B cell (primary cell): ENCODE data around the gene HNRNPC. TPM values are rescaled to one million over a fixed set of nuclear protein-coding genes. Genes with fewer than 3 reads are reported as not detected.
A peak's percentile ranks its signal among the peaks of the same experiment; 100 is the strongest.

ENCODE experiments used
- ATAC-seq: fragments of 200-7000 bp; cut with Tn5 transposase; one replicate; pipeline ENCODE4 v1.10.0; 2021; ENCODE audit warnings: low read depth, mild to moderate bottlenecking, moderate number of reproducible peaks, moderate library complexity
- CTCF ChIA-PET: fragments of 350-600 bp; sonication (Branson Sonifier 250); formaldehyde crosslinking; loops from one replicate; lab custom pipeline; 2021; ENCODE audit warnings: antibody characterized with exemption, inconsistent platforms; lab: Charles Lee
- POLR2A ChIA-PET: fragments of 350-600 bp; sonication (Branson Sonifier 250); formaldehyde crosslinking; loops from one replicate; lab custom pipeline; 2021; ENCODE audit warnings: antibody characterized with exemption; lab: Charles Lee
- DNase-seq: peaks from one replicate; pipeline ENCODE4 v3.0.0; 2013
- H2AFZ ChIP-seq: 2 replicates; pipeline ENCODE4 v1.6.1; 2012; ENCODE audit warnings: mild to moderate bottlenecking, low read depth, low read length; ENCODE audit not compliant: insufficient read depth, poor library complexity, severe bottlenecking
- H3K27ac ChIP-seq, 2 donors: 1 replicate in 1 of 2; 2 replicates in 1 of 2; pipeline ENCODE4 v1.5.1; 2012 to 2013; ENCODE audit warnings: low read length in 2 of 2, mild to moderate bottlenecking in 2 of 2, moderate library complexity in 1 of 2
- H3K27me3 ChIP-seq, 4 experiments: fragments of 200-600 bp in 1 of 4; sonication (generic) in 1 of 4; replicated peaks in 1 of 4; 1 replicate in 2 of 4; 2 replicates in 2 of 4; pipeline versions ENCODE4 v1.6.1 to v1.7.0; 2013 to 2016; ENCODE audit warnings: low read length in 3 of 4, mild to moderate bottlenecking in 2 of 4, mixed read lengths in 1 of 4, moderate library complexity in 1 of 4; ENCODE audit not compliant: insufficient read depth in 4 of 4, control insufficient read depth in 3 of 4; ENCODE audit errors: control extremely low read depth in 1 of 4
- H3K36me3 ChIP-seq, 2 experiments: replicated peaks in 1 of 2; 1 replicate in 1 of 2; 2 replicates in 1 of 2; pipeline versions ENCODE4 v1.6.1 to v1.7.1; 2013; ENCODE audit warnings: low read length in 1 of 2; ENCODE audit not compliant: insufficient read depth in 2 of 2, control insufficient read depth in 1 of 2; ENCODE audit errors: control extremely low read depth in 1 of 2, extremely low read depth in 1 of 2
- H3K4me1 ChIP-seq, 2 donors: fragments of 200-600 bp in 1 of 2; sonication (generic) in 1 of 2; 1 replicate in 1 of 2; 2 replicates in 1 of 2; pipeline versions ENCODE4 v1.5.1 to v1.6.1; 2013 to 2017; ENCODE audit warnings: low read length in 2 of 2; ENCODE audit not compliant: control insufficient read depth in 2 of 2, insufficient read depth in 2 of 2
- H3K4me2 ChIP-seq: replicated peaks from 2 replicates; pipeline ENCODE3; 2012; ENCODE audit warnings: mild to moderate bottlenecking, low read depth, low read length; ENCODE audit not compliant: poor library complexity, severe bottlenecking
- H3K4me3 ChIP-seq, 5 experiments: fragments of 200-600 bp in 1 of 5; sonication (generic) in 1 of 5; 1 replicate in 3 of 5; 2 replicates in 2 of 5; pipeline versions ENCODE4 v1.5.1 to v1.7.0; 2011 to 2016; ENCODE audit warnings: low read length in 4 of 5, mild to moderate bottlenecking in 4 of 5, low read depth in 2 of 5, control low read depth in 1 of 5, moderate library complexity in 1 of 5; ENCODE audit not compliant: insufficient read depth in 1 of 5; ENCODE audit errors: control extremely low read depth in 1 of 5, extremely low read depth in 1 of 5
- H3K79me2 ChIP-seq: fragments of 200-600 bp; sonication (generic); one replicate; pipeline ENCODE4 v1.6.0; 2016; ENCODE audit warnings: low read length; ENCODE audit not compliant: control insufficient read depth, insufficient read depth
- H3K9ac ChIP-seq: fragments of 200-600 bp; sonication (generic); 2 replicates; pipeline ENCODE4 v1.6.1; 2017; ENCODE audit warnings: mild to moderate bottlenecking, low read length, moderate library complexity
- H3K9me3 ChIP-seq, 3 donors: one replicate each; pipeline versions ENCODE4 v1.6.1 to v1.7.1; 2013; ENCODE audit warnings: low read length in 2 of 3; ENCODE audit not compliant: control insufficient read depth in 2 of 3, insufficient read depth in 1 of 3; ENCODE audit errors: control extremely low read depth in 1 of 3
- H4K20me1 ChIP-seq: 2 replicates; pipeline ENCODE4 v1.6.0; 2012; ENCODE audit warnings: mild to moderate bottlenecking, low read length; ENCODE audit not compliant: insufficient read depth, control insufficient read depth, poor library complexity, severe bottlenecking
- H3K27ac Mint-ChIP-seq: one replicate; pipeline ENCODE4 v1.8.0; 2021; ENCODE audit warnings: mixed read lengths
- H3K27me3 Mint-ChIP-seq: one replicate; pipeline ENCODE4 v1.8.0; 2021; ENCODE audit warnings: mixed read lengths
- H3K4me1 Mint-ChIP-seq: one replicate; pipeline ENCODE4 v1.8.0; 2021; ENCODE audit warnings: mixed read lengths
- H3K4me3 Mint-ChIP-seq: one replicate; pipeline ENCODE4 v1.8.0; 2021; ENCODE audit warnings: mixed read lengths
- H3K9me3 Mint-ChIP-seq: one replicate; pipeline ENCODE4 v1.8.0; 2022; ENCODE audit warnings: mixed read lengths; ENCODE audit not compliant: insufficient read depth
- CTCF ChIP-seq: fragments of 200-600 bp; IDR thresholded peaks from one replicate; pipeline ENCODE4 v1.8.0; 2022; ENCODE audit warnings: antibody characterized with exemption, mild to moderate bottlenecking
- EZH2 ChIP-seq: IDR thresholded peaks from 2 replicates; pipeline ENCODE4 v1.6.1; 2012; ENCODE audit warnings: borderline replicate concordance, low read depth, mild to moderate bottlenecking, moderate library complexity, low read length; ENCODE audit not compliant: insufficient read depth, poor library complexity, severe bottlenecking
- WGBS: methylation state at CpG from one replicate; pipeline ENCODE4 v1.1.5; 2013; ENCODE audit warnings: missing lambda C conversion rate; ENCODE audit not compliant: insufficient coverage; 5-methylcytosine and 5-hydroxymethylcytosine counted together
- intact Hi-C: fragments of 100-400 bp; cut with micrococcal nuclease; formaldehyde crosslinking; loops from one replicate; pipeline ENCODE4 v1.10.0; 2022
- polyA plus RNA-seq: library from polyadenylated mRNA; depleted of rRNA; stranded (reverse); fragments of >200 nt; gene quantifications from 2 replicates; pipeline ENCODE4 v1.2.3, GENCODE V29; 2012
- total RNA-seq, 2 donors: library from RNA; stranded (reverse); fragments of 120-200 nt in 1 of 2; gene quantifications; 1 replicate in 1 of 2; 2 replicates in 1 of 2; pipeline versions ENCODE4 v1.2.3 to v1.2.4, GENCODE V29; 2013 to 2022

HNRNPC gene
- total and polyA plus RNA-seq, 2 donors (not counting 1 experiment from before 2014, with no cell fraction given): 358 to 497 TPM

- CTCF ChIA-PET: interaction anchor here (1.2 to 1.8 kb wide), 2 partner anchors 18 to 24 kb away, joined by 3 to 5 read pairs; no protein-coding TSS in a partner anchor
- Histone ChIP-seq H3K27ac (peak overlapping the region in 1 of 2 donors; percentile 35), H4K20me1 (peaks cover 83% of the 10 kb centered on the region), H3K9ac (no peak overlapping the region), H3K36me3 (peaks cover 18 to 66% of the 10 kb centered on the region in 2 experiments), H3K4me3 (no peak overlapping the region), H3K4me1 (peaks cover 55 to 59% of the 10 kb centered on the region in 2 donors), H3K27me3 (no peaks in the 10 kb centered on the region), H3K9me3 (no peaks in the 10 kb centered on the region), H2AFZ (no peak overlapping the region), H3K4me2 (peak overlapping the region; percentile 76), H3K79me2 (peaks cover 99% of the 10 kb centered on the region)
- H3K9me3 Mint-ChIP-seq: no peaks in the 10 kb centered on the region
- intact Hi-C loops: loop anchor here (5.0 to 10.0 kb wide), 2 partner anchors 37 to 1831 kb away; partner anchors contain the start of genes ACIN1 and C14orf119
- H3K27me3 Mint-ChIP-seq: no peaks in the 10 kb centered on the region
- H3K4me1 Mint-ChIP-seq: peaks cover 71% of the 10 kb centered on the region
- H3K27ac Mint-ChIP-seq: peak overlapping the region; percentile 41
- H3K4me3 Mint-ChIP-seq: peak overlapping the region; percentile 60
- 60% methylated on average over 1 of the region's 4 CpGs for WGBS
- POLR2A ChIA-PET: interaction anchor here (0.5 to 1.6 kb wide), 3 partner anchors 18 to 121 kb away, joined by 3 to 5 read pairs (median 4); partner anchors contain the start of gene SUPT16H
- ATAC-seq (peak; percentile 47), DNase-seq (peak; percentile 18)
- TF ChIP-seq EZH2: no peak
Observed at GRCh38 chr14:21264025-21264801, 5.0 kb downstream of the HNRNPC start.

GRCh38 chr14:21263284-21264024 is 5.8 kb downstream of the HNRNPC start:
- intact Hi-C loops: loop anchor here (5.0 to 10.0 kb wide), 2 partner anchors 36 to 1831 kb away; partner anchors contain the start of genes ACIN1 and C14orf119
- Histone ChIP-seq H3K4me2 (peak overlapping the region; percentile 76), H2AFZ (no peak overlapping the region), H3K27me3 (no peaks in the 10 kb centered on the region), H4K20me1 (peaks cover 87% of the 10 kb centered on the region), H3K9ac (no peak overlapping the region), H3K9me3 (no peaks in the 10 kb centered on the region), H3K4me3 (no peak overlapping the region), H3K27ac (peak overlapping the region in 1 of 2 donors; percentile 35), H3K4me1 (peaks cover 60 to 66% of the 10 kb centered on the region in 2 donors), H3K79me2 (peaks cover 99% of the 10 kb centered on the region), H3K36me3 (peaks cover 21 to 74% of the 10 kb centered on the region in 2 experiments)
- 60% methylated on average over 1 of the region's 5 CpGs for WGBS
- no peaks in the 10 kb centered on the region for H3K9me3 Mint-ChIP-seq
- TF ChIP-seq CTCF: no peak
- TF ChIP-seq EZH2: no peak
- peaks cover 77% of the 10 kb centered on the region for H3K4me1 Mint-ChIP-seq
- peak; percentile 21 for DNase-seq
- CTCF ChIA-PET: no interaction called here
- H3K27me3 Mint-ChIP-seq: no peaks in the 10 kb centered on the region
- POLR2A ChIA-PET: interaction anchor here (0.6 to 1.6 kb wide), 2 partner anchors 9 to 17 kb away, joined by 3 to 7 read pairs; no protein-coding TSS in a partner anchor
- peak overlapping the region; percentile 69 for H3K27ac Mint-ChIP-seq
- H3K4me3 Mint-ChIP-seq: peak overlapping the region; percentile 48
- ATAC-seq: no peak
